ENCODE measurements around the gene HS6ST3.
A peak's percentile ranks its signal among the peaks of the same experiment; 100 is the strongest.

Gene HS6ST3

GRCh38 chr13:96817336-96817941 is 727.5 kb downstream of the HS6ST3 start:
- H3K9me3 ChIP-seq (ENCODE audit: control insufficient read depth, low read length): peaks cover 21% of the 10 kb centered on the region
- H3K4me3 ChIP-seq (ENCODE audit: low read length): no peak overlapping the region
- H3K4me1 ChIP-seq (ENCODE audit: control insufficient read depth, insufficient read depth, low read length): peaks cover 37% of the 10 kb centered on the region
- DNase-seq (ENCODE audit: low read depth): peak; percentile 72
- H3K9ac ChIP-seq (ENCODE audit: low read length): peak overlapping the region; percentile 61
- H3K36me3 ChIP-seq (ENCODE audit: control insufficient read depth, insufficient read depth, low read length, severe bottlenecking): no peaks in the 10 kb centered on the region
- H3K27me3 ChIP-seq (replicated peaks; ENCODE audit: control insufficient read depth, insufficient read depth, low read length): no peaks in the 10 kb centered on the region

GRCh38 chr13:96819375-96819774 is 729.5 kb downstream of the HS6ST3 start:
- H3K4me1 ChIP-seq (ENCODE audit: control insufficient read depth, insufficient read depth, low read length): peaks cover 46% of the 10 kb centered on the region
- no peaks in the 10 kb centered on the region for H3K27me3 ChIP-seq (replicated peaks; ENCODE audit: control insufficient read depth, insufficient read depth, low read length)
- no peak overlapping the region for H3K4me3 ChIP-seq (ENCODE audit: low read length)
- no peak overlapping the region for H3K9ac ChIP-seq (ENCODE audit: low read length)
- peaks cover 9% of the 10 kb centered on the region for H3K9me3 ChIP-seq (ENCODE audit: control insufficient read depth, low read length)
- H3K36me3 ChIP-seq (ENCODE audit: control insufficient read depth, insufficient read depth, low read length, severe bottlenecking): no peaks in the 10 kb centered on the region
- no peak for DNase-seq (ENCODE audit: low read depth)

GRCh38 chr13:96821381-96821780 is 731.5 kb downstream of the HS6ST3 start:
- Histone ChIP-seq H3K4me3 (ENCODE audit: low read length) (no peak overlapping the region), H3K9ac (ENCODE audit: low read length) (no peak overlapping the region), H3K36me3 (ENCODE audit: control insufficient read depth, insufficient read depth, low read length, severe bottlenecking) (no peaks in the 10 kb centered on the region), H3K4me1 (ENCODE audit: control insufficient read depth, insufficient read depth, low read length) (peaks cover 36% of the 10 kb centered on the region), H3K9me3 (ENCODE audit: control insufficient read depth, low read length) (no peaks in the 10 kb centered on the region), H3K27me3 (replicated peaks; ENCODE audit: control insufficient read depth, insufficient read depth, low read length) (no peaks in the 10 kb centered on the region)
- peak; percentile 46 for DNase-seq (ENCODE audit: low read depth)

- H3K36me3 ChIP-seq (ENCODE audit: control insufficient read depth, insufficient read depth, low read length, severe bottlenecking): no peaks in the 10 kb centered on the region
- H3K4me3 ChIP-seq (ENCODE audit: low read length): no peak overlapping the region
- H3K9me3 ChIP-seq (ENCODE audit: control insufficient read depth, low read length): no peaks in the 10 kb centered on the region
- no peak for DNase-seq (ENCODE audit: low read depth)
- no peak overlapping the region for H3K9ac ChIP-seq (ENCODE audit: low read length)
- no peaks in the 10 kb centered on the region for H3K27me3 ChIP-seq (replicated peaks; ENCODE audit: control insufficient read depth, insufficient read depth, low read length)
- peaks cover 30% of the 10 kb centered on the region for H3K4me1 ChIP-seq (ENCODE audit: control insufficient read depth, insufficient read depth, low read length)
These were observed 732.1 kb downstream of the HS6ST3 start for GRCh38 chr13:96821971-96822370.

- no peak for DNase-seq (ENCODE audit: low read depth)
- no peak overlapping the region for H3K4me3 ChIP-seq (ENCODE audit: low read length)
- H3K9ac ChIP-seq (ENCODE audit: low read length): no peak overlapping the region
- H3K27me3 ChIP-seq (replicated peaks; ENCODE audit: control insufficient read depth, insufficient read depth, low read length): no peaks in the 10 kb centered on the region
- peaks cover 27% of the 10 kb centered on the region for H3K4me1 ChIP-seq (ENCODE audit: control insufficient read depth, insufficient read depth, low read length)
- H3K36me3 ChIP-seq (ENCODE audit: control insufficient read depth, insufficient read depth, low read length, severe bottlenecking): no peaks in the 10 kb centered on the region
- H3K9me3 ChIP-seq (ENCODE audit: control insufficient read depth, low read length): no peaks in the 10 kb centered on the region
These were observed 733.0 kb downstream of the HS6ST3 start for GRCh38 chr13:96822895-96823294.

- H3K4me3 ChIP-seq (ENCODE audit: low read length): no peak overlapping the region
- H3K27me3 ChIP-seq (replicated peaks; ENCODE audit: control insufficient read depth, insufficient read depth, low read length): no peaks in the 10 kb centered on the region
- DNase-seq (ENCODE audit: low read depth): no peak
- no peaks in the 10 kb centered on the region for H3K9me3 ChIP-seq (ENCODE audit: control insufficient read depth, low read length)
- H3K4me1 ChIP-seq (ENCODE audit: control insufficient read depth, insufficient read depth, low read length): peaks cover 27% of the 10 kb centered on the region
- no peaks in the 10 kb centered on the region for H3K36me3 ChIP-seq (ENCODE audit: control insufficient read depth, insufficient read depth, low read length, severe bottlenecking)
- no peak overlapping the region for H3K9ac ChIP-seq (ENCODE audit: low read length)
These were observed 734.2 kb downstream of the HS6ST3 start for GRCh38 chr13:96824140-96824539.

GRCh38 chr13:96825653-96826052 is 735.7 kb downstream of the HS6ST3 start:
- no peaks in the 10 kb centered on the region for H3K9me3 ChIP-seq (ENCODE audit: control insufficient read depth, low read length)
- H3K4me3 ChIP-seq (ENCODE audit: low read length): no peak overlapping the region
- no peak overlapping the region for H3K9ac ChIP-seq (ENCODE audit: low read length)
- H3K27me3 ChIP-seq (replicated peaks; ENCODE audit: control insufficient read depth, insufficient read depth, low read length): no peaks in the 10 kb centered on the region
- DNase-seq (ENCODE audit: low read depth): no peak
- H3K36me3 ChIP-seq (ENCODE audit: control insufficient read depth, insufficient read depth, low read length, severe bottlenecking): no peaks in the 10 kb centered on the region
- peaks cover 27% of the 10 kb centered on the region for H3K4me1 ChIP-seq (ENCODE audit: control insufficient read depth, insufficient read depth, low read length)

- H3K36me3 ChIP-seq (ENCODE audit: control insufficient read depth, insufficient read depth, low read length, severe bottlenecking): no peaks in the 10 kb centered on the region
- DNase-seq (ENCODE audit: low read depth): no peak
- H3K9ac ChIP-seq (ENCODE audit: low read length): no peak overlapping the region
- no peaks in the 10 kb centered on the region for H3K27me3 ChIP-seq (replicated peaks; ENCODE audit: control insufficient read depth, insufficient read depth, low read length)
- H3K4me3 ChIP-seq (ENCODE audit: low read length): no peak overlapping the region
- no peaks in the 10 kb centered on the region for H3K4me1 ChIP-seq (ENCODE audit: control insufficient read depth, insufficient read depth, low read length)
- peaks cover 5% of the 10 kb centered on the region for H3K9me3 ChIP-seq (ENCODE audit: control insufficient read depth, low read length)
These were observed 744.7 kb downstream of the HS6ST3 start for GRCh38 chr13:96834626-96835025.

- Histone ChIP-seq H3K9ac (ENCODE audit: low read length) (no peak overlapping the region), H3K4me3 (ENCODE audit: low read length) (no peak overlapping the region), H3K27me3 (replicated peaks; ENCODE audit: control insufficient read depth, insufficient read depth, low read length) (no peaks in the 10 kb centered on the region), H3K9me3 (ENCODE audit: control insufficient read depth, low read length) (peaks cover 5% of the 10 kb centered on the region), H3K4me1 (ENCODE audit: control insufficient read depth, insufficient read depth, low read length) (no peaks in the 10 kb centered on the region), H3K36me3 (ENCODE audit: control insufficient read depth, insufficient read depth, low read length, severe bottlenecking) (no peaks in the 10 kb centered on the region)
- DNase-seq (ENCODE audit: low read depth): no peak
These were observed 745.6 kb downstream of the HS6ST3 start for GRCh38 chr13:96835546-96835945.

- Histone ChIP-seq H3K4me3 (ENCODE audit: low read length) (no peak overlapping the region), H3K36me3 (ENCODE audit: control insufficient read depth, insufficient read depth, low read length, severe bottlenecking) (no peaks in the 10 kb centered on the region), H3K9ac (ENCODE audit: low read length) (no peak overlapping the region), H3K4me1 (ENCODE audit: control insufficient read depth, insufficient read depth, low read length) (no peaks in the 10 kb centered on the region), H3K9me3 (ENCODE audit: control insufficient read depth, low read length) (peaks cover 5% of the 10 kb centered on the region), H3K27me3 (replicated peaks; ENCODE audit: control insufficient read depth, insufficient read depth, low read length) (no peaks in the 10 kb centered on the region)
- DNase-seq (ENCODE audit: low read depth): no peak
These were observed 746.8 kb downstream of the HS6ST3 start for GRCh38 chr13:96836733-96837132.

GRCh38 chr13:96837809-96838208 is 747.9 kb downstream of the HS6ST3 start:
- DNase-seq (ENCODE audit: low read depth): no peak
- Histone ChIP-seq H3K4me1 (ENCODE audit: control insufficient read depth, insufficient read depth, low read length) (no peaks in the 10 kb centered on the region), H3K27me3 (replicated peaks; ENCODE audit: control insufficient read depth, insufficient read depth, low read length) (no peaks in the 10 kb centered on the region), H3K4me3 (ENCODE audit: low read length) (no peak overlapping the region), H3K9ac (ENCODE audit: low read length) (no peak overlapping the region), H3K36me3 (ENCODE audit: control insufficient read depth, insufficient read depth, low read length, severe bottlenecking) (no peaks in the 10 kb centered on the region), H3K9me3 (ENCODE audit: control insufficient read depth, low read length) (peaks cover 5% of the 10 kb centered on the region)

- Histone ChIP-seq H3K4me3 (ENCODE audit: low read length) (no peak overlapping the region), H3K4me1 (ENCODE audit: control insufficient read depth, insufficient read depth, low read length) (no peaks in the 10 kb centered on the region), H3K27me3 (replicated peaks; ENCODE audit: control insufficient read depth, insufficient read depth, low read length) (no peaks in the 10 kb centered on the region), H3K36me3 (ENCODE audit: control insufficient read depth, insufficient read depth, low read length, severe bottlenecking) (no peaks in the 10 kb centered on the region), H3K9me3 (ENCODE audit: control insufficient read depth, low read length) (no peaks in the 10 kb centered on the region), H3K9ac (ENCODE audit: low read length) (no peak overlapping the region)
- no peak for DNase-seq (ENCODE audit: low read depth)
These were observed 754.3 kb downstream of the HS6ST3 start for GRCh38 chr13:96844195-96844594.

Data from adipocyte (in vitro differentiated cells).